Inflammatory macrophage treated with lipopolysaccharide for 4 hours (primary cell): ENCODE measurements around the gene C20orf173.
A peak's percentile ranks its signal among the peaks of the same experiment; 100 is the strongest.
"Not testable (repeated sequence)": the region's sequence is repeated elsewhere in the genome, so short reads cannot be mapped to it uniquely, and the experiment has no call there.

ENCODE experiments used
- DNase-seq: peaks from one replicate; pipeline ENCODE4 v3.0.0-alpha.2; 2020

C20orf173 gene

DNA sequence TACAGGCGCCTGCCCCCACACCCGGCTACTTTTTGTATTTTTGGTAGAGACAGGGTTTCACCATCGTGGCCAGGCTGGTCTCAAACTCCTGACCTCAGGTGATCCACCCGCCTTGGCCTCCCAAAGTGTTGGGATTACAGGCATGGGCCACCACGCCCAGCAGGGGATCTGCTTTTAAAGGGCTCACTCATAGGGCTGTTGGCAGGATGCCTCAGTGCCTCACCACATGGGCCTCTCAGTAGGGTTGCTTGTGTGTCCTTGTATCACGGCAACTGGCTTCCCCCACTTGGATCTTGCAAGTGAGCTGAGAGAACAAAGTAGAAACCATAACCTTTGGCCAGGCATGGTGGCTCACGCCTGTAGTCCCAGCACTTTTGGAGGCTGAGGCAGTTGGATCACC is 15.5 kb upstream of the C20orf173 start:
- not testable (repeated sequence) for DNase-seq

DNA sequence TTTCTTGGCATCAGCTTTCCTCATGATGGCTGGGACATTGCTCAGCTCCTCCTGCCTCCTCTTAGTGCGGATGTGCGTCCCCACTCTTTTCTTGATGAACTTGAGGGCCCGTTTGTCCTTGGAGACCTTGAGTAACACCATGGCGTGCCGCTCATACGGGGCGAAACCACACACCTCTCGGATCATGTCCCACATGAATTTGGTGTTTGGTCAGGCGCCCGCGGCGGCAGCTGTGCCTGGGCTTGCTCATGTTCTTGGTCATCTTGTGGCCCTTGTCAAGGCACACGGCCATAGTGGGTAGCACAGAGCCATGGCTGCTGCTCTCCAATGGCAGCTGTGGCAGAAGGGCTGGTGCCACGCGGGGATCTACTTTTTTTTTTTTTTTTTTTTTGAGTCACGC is 15.0 kb upstream of the C20orf173 start:
- no peak for DNase-seq

DNA sequence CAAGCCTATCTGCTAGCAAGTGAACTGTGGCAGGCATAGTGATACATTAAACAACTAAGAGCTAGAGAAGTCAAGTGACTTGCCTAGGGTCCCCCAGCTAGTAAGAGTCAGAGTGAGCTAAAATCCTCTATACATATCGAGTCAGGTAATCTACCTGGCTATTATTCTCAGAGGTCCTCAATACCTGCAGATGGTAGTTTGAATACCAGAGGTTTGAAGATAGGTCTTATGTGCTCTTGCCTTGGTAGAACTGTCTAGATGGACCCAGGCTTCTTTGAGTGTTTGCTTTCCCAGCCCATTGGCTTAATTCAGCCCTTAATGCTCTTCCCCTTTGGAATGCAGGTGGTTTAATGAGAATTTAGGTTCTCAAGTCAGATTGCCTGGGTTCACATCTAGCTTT is 13.5 kb upstream of the C20orf173 start:
- DNase-seq, result no peak

DNA sequence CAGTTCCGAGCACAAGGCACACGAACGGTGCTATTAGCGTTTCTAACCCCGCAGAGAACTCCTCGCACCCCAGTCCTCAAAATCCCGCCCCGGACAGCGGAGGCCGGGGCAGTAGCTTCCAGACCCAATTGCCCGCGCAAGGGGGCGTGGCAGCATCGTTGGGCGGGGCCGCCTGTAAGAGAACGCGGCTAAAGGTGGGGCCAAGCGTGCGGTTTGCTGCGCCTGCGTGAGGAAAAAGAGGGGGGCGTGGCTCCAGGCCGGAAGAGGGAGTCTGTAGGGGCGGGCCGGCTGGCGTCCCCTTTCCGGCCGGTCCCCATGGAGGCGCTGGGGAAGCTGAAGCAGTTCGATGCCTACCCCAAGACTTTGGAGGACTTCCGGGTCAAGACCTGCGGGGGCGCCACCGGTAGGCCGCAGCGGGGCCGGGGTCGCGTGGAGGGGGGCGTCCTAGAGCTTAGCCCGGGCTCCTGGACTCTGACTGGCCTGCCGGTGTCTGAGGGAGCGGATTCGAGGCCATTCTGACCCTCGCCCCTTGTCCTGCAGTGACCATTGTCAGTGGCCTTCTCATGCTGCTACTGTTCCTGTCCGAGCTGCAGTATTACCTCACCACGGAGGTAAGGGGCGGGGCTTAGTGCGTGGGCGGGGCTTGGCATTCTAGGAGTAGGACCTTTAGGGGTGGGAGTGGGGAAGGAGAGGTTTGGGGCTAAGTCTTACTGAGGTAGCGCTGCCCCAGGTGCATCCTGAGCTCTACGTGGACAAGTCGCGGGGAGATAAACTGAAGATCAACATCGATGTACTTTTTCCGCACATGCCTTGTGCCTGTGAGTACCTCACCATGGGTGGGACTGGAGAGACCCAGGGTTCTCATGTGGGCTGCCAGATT is 12.6 kb upstream of the C20orf173 start, which contains the start of gene ERGIC3:
Gene ERGIC3 (plus strand): TSS at position 296 of the 880 bp plus-strand sequence. CDS start 20 bp downstream, at position 316.
- DNase-seq, result peak; percentile 97

DNA sequence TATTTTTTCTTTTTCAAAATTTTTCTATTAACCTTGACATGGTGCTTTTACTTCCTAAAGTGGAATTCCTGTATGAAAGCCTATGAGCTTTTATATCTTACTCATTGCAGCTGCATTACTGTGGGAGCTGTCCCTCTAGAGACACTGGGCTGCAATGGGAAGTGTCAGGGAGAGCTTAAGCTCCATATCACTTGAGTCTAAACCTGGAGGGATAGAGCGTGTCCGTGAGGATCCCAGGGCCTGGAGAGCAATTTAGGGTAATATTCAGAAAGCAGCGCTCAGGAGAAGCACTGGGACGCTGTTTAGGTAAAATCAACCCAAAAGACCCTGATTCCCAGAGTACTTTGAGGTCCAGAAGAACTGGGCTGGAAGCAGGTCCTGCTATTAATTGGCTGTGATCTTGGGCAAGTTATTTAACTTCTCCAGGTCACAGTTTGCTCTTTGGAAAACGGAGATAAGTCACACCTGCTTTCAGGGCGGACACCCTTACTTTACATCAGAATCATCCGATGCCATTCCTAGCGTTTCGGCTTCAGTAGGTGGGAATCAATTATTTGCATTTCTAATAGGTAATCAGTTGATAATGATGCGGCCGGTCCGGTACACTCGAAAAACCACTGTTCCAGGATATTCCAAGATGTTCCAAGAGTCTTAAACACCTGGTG is 11.8 kb upstream of the C20orf173 start:
- no peak for DNase-seq

DNA sequence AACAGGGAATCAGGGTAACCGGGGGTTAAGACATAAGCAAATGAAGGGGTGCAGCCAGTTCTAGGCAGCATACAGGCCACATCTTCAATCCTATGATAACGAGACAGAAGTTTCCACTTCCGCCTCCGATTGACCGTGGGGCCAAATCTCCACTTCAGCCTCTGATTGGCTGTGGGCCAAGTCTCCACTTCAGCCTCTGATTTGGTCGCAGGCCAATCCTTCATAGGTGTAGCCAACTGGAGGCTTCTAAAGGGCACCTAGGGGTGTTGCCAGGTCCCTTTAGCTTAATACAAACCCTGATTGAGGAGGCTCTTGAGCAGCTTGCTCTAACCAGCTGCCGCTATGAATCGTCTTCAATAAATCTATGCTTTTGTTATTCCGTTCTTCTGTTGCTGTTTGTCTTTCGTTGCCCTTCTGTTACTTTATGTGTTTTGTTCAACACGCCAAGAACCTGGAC is 10.3 kb upstream of the C20orf173 start:
- DNase-seq, result peak; percentile 62

DNA sequence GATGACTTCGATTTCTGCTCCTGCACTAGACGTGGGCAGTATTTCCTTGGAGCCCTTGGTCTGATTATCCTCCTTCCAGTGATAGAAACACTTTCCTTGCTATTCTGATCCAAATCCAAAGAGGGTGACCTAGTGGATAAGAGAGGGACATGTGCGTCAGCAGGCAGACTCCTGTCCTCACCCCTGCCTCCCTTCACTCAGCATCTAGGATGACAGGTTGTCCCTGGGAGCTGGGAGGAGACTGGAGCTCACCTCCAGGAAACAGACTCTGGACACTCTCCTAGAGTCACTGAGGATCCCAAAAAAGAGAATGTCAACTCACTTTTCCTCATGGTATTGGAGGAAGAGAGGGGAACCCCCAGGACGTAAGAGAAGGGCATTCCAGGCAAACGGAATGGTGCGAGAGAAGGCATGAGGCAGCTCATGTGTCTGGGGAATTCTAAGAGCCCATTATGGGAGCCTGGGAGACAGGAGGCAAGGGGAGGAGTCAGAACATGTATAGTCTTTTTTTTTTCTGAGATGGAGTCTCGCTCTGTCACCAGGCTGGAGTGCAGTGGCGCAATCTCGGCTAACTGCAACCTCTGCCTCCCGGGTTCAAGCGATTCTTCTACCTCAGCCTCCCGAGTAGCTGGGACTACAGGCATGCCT is 2.2 kb downstream of the C20orf173 start:
- DNase-seq, result no peak

DNA sequence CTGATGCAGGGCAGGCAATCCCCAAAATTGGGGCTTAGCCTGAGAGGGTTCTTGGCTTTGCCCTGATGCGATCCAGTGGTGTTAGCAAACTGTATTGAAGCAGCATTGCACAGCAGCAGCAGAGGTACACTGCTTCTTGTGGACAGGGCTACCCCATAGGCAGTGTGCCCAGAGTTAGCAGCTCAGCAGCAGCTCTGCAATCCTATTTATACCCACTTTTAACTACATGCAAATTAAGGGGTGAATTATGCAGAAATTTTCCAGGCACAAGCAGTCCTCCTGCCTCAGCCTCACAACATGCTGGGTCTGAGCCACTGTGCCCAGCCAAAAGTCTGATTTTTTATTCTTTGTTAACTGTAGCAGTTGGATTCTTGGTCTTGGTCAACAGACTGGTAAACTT is 3.8 kb downstream of the C20orf173 start:
- no peak for DNase-seq

DNA sequence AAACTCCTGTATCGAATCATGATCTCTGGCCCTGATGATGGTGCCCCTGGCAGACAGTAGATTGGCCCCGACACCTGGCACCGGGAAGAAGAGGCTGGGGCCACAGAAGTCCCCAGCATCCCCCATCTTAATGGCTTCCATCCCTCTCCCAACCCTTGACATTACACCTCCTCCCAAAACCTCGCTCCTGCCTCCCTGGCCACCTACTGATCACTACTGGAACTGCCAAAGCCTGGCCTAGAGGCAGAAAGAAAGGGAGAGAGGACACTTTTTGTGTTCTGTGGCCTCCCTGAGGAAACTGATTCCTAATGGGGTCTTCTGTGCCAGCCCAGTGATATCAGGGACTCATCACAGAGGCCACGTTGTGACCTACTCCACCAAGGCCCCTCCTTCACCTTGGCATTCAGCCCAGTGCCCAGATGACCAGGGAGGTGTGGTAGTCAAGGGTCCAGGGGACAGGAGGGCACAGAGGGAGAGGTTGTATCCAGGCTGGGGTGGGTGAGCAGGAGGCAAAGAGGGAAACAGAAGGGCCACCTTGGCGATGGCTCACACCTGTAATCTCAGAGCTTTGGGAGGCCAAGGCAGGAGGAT is 6.1 kb downstream of the C20orf173 start:
- DNase-seq, result peak; percentile 7

DNA sequence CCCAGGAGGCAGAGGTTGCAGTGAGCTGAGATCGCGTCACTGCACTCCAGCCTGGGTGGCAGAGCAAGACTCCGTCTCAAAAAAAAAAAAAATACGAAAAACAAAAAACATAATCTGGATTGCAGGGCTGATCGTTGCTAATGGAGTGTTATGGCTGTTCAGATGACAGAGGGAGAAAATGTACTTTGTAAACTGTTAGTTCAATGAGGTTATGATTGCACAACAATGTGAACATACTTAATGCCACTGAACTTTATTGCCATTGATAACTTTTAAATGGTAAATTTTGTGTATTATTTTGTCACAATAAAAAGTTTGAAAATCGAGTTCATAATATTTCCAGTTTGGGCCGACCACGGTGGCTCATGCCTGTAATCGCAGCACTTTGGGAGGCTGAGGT is 10.5 kb downstream of the C20orf173 start:
- DNase-seq, result no peak

DNA sequence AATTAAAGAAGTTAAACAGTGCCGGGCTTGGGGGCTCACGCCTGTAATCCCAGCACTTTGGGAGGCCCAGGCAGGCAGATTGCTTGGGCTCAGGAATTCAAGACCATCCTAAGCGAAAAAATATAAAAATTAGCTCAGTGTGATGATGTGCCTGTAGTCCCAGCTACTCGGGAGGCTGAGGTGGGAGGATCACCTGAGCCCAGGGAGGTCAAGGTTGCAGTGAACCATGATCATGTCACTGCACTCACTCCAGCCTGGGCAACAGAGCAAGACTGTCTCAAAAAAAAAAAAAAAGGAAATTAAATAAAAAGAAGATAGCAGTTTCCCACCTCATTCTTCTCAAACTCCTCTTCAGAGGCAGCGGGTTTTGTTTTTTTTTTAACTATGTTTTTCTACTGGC is 11.7 kb downstream of the C20orf173 start:
- DNase-seq, result not testable (repeated sequence)

DNA sequence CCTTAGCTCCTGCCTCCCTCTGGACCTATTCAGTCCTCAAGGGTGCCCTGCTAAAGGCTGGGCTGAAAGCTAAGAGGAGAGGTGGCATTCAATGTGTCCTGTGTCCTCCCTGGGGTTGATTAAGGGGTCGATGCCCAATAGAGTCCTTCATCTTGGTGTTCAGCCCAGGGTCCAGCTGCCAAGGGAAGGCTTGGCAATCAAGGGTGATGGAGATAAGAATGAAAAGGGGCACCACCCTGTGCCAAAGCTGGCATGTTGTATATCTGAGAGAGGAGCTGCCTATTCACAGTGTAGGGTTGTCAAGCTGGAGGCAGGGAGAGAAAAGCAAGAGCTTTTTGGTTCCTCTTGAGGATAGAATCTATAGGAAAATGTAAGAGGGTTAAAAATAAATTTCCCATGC is 12.3 kb downstream of the C20orf173 start:
- DNase-seq, result no peak

DNA sequence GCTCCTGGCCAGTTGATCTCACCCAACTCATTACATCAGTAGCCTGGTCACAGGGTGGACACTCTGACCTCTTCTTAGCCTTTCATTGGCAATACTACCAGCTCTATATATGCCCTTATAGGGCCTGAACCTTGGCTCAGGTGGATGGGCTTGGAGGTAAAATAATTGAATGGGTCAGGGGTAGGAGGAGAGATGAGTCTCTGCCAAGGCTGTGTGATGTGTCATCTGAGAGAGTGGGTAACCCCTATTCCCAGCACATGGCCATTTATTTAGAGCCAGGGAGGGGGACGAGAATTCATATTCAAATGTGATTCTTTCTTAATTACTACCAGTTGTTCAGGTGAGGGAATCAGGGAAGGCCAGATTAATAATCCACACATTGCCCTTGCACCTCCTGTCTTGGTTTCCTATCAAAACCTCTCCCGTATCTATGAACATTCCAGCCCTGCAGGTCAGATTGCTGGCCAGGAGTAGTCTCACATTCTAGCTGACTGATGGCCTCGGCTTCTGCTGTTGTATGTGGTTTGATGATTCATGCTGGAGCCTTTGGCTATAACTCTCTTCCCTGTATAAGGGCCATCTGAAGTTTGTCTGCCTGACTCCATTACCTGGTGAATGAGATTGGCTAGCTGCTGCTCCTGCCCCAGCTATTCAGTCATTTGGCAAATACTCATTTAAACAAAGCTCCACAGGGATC is 13.4 kb downstream of the C20orf173 start:
- no peak for DNase-seq

DNA sequence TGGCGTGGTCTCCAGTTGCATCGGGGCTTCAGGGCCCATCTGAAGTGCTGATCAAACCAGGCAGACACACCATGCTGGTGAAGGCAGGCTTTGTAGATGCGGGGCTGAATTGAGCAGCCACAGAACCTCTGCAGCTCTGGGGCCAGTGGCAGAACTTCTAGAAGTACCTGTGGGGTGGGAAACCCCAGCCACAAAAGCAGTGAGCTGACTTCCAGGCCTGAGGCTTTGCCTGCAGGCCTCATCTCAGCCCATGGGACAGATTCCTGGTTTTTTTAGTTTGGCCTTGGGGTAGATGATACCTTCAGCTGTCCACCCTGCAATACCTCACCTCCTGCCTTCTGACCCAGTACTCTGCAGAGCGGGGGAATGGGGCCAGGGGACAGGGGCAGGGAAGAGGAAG is 14.1 kb downstream of the C20orf173 start:
- DNase-seq, result no peak

DNA sequence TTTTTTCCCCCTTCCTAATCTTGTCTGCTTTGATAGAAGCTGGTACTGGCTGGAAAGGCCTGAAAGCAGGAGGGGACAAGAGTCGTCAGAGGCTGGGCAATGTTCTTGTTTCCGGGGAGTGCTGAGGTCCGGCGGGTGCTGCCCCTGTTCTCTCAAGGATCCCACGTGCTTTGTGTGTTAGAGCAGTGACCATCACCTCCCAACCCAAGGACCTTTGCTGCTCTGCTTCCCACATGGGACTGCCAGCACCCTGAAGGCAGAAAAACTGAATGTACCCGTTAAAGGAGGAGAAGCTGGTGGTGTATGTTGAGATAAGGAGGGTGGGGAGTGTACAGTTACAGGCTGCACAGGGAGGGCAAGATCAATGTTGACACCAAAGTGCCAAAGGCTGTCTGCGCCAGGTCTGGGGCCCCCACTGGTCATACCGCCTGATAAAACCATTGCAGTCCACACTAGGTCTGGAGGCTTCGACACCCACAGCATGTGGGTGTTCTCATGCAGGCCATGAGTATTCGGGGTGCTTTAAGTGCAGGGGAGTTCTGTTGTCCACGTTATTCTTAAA is 15.0 kb downstream of the C20orf173 start:
- DNase-seq, result no peak

DNA sequence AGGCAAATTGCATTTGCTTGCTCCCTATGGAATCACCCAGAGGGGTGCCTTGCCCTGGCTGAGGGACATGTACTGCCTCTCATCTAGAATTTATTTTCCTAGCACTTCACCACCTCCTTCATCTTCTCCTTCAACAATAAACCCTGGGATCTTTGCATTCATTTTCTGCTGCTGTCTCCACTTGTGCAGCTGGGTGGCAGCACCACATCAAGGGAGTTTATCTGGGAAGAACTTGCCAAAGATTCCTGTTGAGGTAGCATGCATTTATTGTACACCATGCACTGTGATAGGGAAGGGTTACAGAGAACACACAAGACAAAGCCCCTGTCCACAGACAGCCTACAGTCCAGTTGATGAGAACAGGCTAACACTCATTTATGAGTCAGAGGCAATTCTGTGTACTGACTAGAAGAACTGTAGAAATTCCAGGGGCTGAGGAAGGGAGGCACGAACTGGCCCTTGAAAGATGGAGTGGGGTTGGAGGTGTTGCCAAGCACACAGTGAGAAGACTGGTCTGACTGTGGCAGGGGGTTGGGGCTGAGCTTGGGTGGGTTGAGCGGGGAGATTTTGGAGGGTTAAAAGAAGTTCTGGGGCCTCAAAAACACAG is 17.5 kb downstream of the C20orf173 start:
- DNase-seq, result no peak

DNA sequence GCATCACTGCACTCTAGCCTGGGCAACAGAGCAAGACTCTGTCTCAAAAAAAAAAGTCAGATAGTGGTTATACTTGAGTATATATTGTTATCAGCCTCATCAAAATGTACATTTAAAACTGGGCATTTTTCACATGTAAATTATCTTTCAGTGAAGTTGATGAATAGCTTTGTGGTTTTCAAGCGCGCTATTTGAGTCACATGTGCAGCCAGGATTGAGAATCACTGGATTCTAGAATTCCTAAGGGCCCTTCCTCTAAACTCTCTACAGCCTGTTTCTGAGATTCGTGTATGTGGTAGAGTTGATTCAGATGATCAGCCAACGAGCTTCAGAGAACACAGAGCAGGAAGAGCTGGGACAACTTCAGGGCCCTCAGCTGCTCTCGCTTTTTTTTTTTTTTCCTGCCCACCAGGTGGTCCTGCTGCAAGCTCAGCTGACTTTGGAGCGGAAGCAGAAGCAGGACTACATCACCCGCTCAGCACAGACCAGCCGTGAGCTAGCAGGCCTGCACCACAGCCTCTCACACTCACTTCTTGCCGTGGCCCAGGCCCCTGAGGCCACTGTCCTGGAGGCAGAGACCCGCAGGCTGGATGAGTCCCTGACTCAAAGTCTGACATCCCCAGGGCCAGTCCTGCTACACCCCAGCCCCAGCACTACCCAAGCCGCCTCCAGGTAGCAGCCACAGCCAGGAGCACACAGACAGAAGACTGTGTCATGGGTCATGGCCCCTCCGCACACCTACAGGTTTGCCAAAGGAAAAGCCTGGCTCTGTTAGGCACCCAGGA is 18.3 kb downstream of the C20orf173 start:
- DNase-seq, result no peak

DNA sequence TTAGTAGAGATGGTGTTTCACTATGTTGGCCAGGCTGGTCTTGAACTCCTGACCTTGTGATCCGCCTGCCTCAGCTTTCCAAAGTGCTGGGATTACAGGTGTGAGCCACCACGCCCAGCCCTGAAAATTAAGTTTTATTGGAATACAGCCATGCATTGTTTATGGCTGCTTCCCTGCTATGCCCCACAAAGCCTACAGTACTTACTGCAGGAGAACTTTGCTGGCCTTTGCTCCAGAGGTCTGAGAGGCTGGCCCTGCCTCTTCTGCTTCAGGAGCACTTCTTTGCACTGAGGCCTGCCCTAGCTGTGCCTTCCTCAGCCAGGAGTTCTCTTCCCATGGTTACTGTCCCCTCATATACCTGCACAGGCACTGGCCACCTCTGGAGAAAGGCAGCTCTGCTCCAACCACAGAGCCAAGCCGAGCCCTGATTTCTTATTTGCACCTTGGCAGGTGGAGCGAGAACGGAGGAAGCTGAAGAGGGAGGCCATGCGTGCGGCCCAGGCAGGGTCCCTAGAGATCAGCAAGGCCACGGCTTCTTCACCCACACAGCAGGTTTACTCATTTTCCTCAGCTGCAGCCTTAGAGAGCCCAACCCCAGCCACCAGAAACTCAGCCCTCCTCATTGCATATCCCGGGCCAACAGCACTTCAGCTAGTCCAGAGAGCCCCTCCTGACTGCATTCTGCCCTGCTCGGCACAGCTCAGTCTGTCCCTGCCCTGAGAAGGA is 20.8 kb downstream of the C20orf173 start:
- DNase-seq, result no peak

DNA sequence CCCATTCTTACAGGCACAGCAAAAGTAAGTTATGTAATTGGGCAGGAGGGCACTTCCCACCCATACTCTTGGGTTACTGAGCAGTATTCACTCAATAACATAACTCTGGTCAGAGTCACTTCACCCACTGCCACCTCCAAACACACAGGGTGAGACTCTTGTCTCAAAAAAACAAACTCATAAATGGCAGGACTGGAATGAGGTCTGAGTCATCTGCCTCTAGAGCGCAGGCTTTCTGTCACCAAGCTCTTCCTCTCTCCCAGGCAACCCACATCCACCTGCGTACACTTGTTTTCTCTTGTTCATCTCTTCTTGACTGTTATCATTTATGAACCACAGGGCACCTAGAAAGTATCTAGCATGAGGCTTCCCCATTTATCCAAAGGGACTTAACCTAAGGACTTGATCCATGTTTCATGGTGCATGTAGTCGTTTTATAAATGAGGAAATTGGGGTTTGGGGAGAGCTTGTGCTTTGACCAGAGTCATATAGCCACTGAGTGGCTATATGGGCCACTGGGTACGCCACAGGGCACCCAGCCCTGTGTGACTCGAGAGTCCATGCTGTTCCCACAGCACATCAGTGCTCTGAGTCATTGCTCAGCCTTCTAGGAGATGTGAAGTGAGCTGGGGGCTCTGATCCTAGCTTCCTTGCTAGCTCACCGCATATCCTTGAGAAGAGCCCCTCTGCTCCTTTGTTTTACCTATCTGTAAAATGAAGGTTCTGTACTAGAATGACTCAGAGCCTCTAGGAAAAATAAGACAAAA is 22.4 kb downstream of the C20orf173 start:
- no peak for DNase-seq
